HUES6 (cell line): ENCODE results near the gene TGFB1I1.
A peak's percentile ranks its signal among the peaks of the same experiment; 100 is the strongest.
"Not testable (repeated sequence)": the region's sequence is repeated elsewhere in the genome, so short reads cannot be mapped to it uniquely, and the experiment has no call there.

Experiments used
- H3K27ac ChIP-seq: 2 replicates; pipeline ENCODE4 v1.7.0; 2013; ENCODE audit warnings: low read depth, mild to moderate bottlenecking, low read length, inconsistent platforms
- H3K27me3 ChIP-seq: 2 replicates; pipeline ENCODE4 v1.6.1; 2013; ENCODE audit warnings: low read length; ENCODE audit not compliant: control insufficient read depth, insufficient read depth
- H3K36me3 ChIP-seq: 2 replicates; pipeline ENCODE4 v1.6.1; 2013; ENCODE audit warnings: low read length; ENCODE audit not compliant: control insufficient read depth, insufficient read depth
- H3K4me1 ChIP-seq: 2 replicates; pipeline ENCODE4 v1.6.1; 2013; ENCODE audit warnings: low read length; ENCODE audit not compliant: control insufficient read depth, insufficient read depth
- H3K4me3 ChIP-seq: 2 replicates; pipeline ENCODE4 v1.5.1; 2013; ENCODE audit warnings: low read depth, low read length
- H3K9ac ChIP-seq: one replicate; pipeline ENCODE4 v1.6.1; 2013; ENCODE audit warnings: mild to moderate bottlenecking, low read length
- H3K9me3 ChIP-seq: 2 replicates; pipeline ENCODE4 v1.6.1; 2013; ENCODE audit warnings: low read depth, low read length; ENCODE audit not compliant: control insufficient read depth, insufficient read depth

Gene TGFB1I1

DNA sequence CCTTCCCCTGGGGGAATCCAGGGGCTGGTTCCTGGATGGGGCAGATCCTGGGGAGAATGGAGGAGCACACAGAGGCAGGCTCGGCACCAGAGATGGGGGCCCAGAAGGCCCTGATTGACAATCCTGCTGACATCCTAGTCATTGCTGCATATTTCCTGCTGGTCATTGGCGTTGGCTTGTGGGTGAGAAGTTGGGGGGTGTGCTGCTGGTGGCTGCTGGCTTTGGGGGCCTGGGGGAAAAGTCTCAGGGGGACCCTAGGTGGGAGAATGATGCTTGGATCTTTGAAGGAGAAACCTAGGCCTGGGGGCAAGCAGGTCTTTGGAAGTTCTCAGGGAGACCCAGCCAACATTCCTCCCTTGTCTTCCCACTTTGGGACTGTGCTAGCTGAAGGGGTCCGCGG lies 11.1 kb downstream of the TGFB1I1 start, which contains the start of gene SLC5A2:
Gene SLC5A2, plus strand, starts transcription at position 43 of the 400 bp plus-strand sequence. Its CDS starts 14 bp downstream, at position 57.
- Histone ChIP-seq H3K27me3 (peaks cover 87% of the 10 kb centered on the region), H3K36me3 (no peaks in the 10 kb centered on the region), H3K9me3 (no peaks in the 10 kb centered on the region), H3K4me1 (peaks cover 10% of the 10 kb centered on the region), H3K4me3 (no peak within 1 kb of the TSS), H3K9ac (no peak within 1 kb of the TSS), H3K27ac (no peak within 1 kb of the TSS)

GRCh38 chr16:31484048-31484447 lies 12.1 kb downstream of the TGFB1I1 start:
- not testable (repeated sequence) for H3K4me3 ChIP-seq, H3K9ac ChIP-seq, H3K36me3 ChIP-seq, H3K27ac ChIP-seq, H3K9me3 ChIP-seq
- Histone ChIP-seq H3K4me1 (peaks cover 13% of the 10 kb centered on the region), H3K27me3 (peaks cover 91% of the 10 kb centered on the region)

GRCh38 chr16:31484491-31485171 lies 12.7 kb downstream of the TGFB1I1 start:
- Histone ChIP-seq H3K4me1 (peaks cover 13% of the 10 kb centered on the region), H3K4me3 (peak overlapping the region; percentile 8; the same call in 1 of the 2 replicates), H3K27me3 (peaks cover 91% of the 10 kb centered on the region), H3K9ac (no peak overlapping the region), H3K9me3 (no peaks in the 10 kb centered on the region), H3K27ac (no peak overlapping the region), H3K36me3 (peaks cover 2% of the 10 kb centered on the region; the same call in 1 of the 2 replicates)

DNA sequence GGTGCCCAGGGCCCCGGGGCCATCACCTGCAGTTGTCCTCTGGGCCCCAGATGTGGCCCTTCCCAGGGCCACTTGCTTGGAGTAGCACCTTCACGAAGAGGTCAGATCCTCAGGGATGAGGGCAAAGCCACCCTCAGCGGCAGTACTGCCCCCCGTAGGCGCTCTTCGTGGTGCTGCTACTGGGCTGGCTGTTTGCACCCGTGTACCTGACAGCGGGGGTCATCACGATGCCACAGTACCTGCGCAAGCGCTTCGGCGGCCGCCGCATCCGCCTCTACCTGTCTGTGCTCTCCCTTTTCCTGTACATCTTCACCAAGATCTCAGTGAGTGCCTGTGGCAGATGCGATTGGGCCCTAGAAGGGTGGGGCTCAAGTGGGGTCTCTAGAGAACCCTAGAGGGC lies 13.6 kb downstream of the TGFB1I1 start:
- no peak overlapping the region for H3K4me3 ChIP-seq
- peaks cover 13% of the 10 kb centered on the region for H3K4me1 ChIP-seq
- H3K9me3 ChIP-seq: no peaks in the 10 kb centered on the region
- no peak overlapping the region for H3K9ac ChIP-seq
- H3K27ac ChIP-seq: no peak overlapping the region
- peaks cover 7% of the 10 kb centered on the region for H3K36me3 ChIP-seq
- peaks cover 93% of the 10 kb centered on the region for H3K27me3 ChIP-seq

DNA sequence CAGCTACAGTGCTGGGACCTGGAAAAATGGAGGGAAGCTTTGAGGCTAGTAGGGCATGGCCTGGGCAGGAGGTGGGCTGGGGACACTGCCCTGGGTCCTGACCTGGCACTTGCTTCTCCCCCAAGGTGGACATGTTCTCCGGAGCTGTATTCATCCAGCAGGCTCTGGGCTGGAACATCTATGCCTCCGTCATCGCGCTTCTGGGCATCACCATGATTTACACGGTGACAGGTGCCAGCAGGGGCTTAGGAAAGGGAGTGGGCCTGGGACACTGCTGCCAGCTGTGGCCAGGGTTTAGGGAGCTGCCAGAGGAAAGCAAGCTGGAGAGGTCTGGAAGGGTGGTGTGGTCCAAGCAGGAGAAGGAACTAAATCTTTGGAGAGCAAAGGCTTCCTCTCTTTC lies 14.1 kb downstream of the TGFB1I1 start:
- no peaks in the 10 kb centered on the region for H3K9me3 ChIP-seq
- peaks cover 13% of the 10 kb centered on the region for H3K4me1 ChIP-seq
- no peak overlapping the region for H3K4me3 ChIP-seq
- peaks cover 11% of the 10 kb centered on the region for H3K36me3 ChIP-seq
- peaks cover 92% of the 10 kb centered on the region for H3K27me3 ChIP-seq
- no peak overlapping the region for H3K9ac ChIP-seq
- H3K27ac ChIP-seq: no peak overlapping the region

DNA sequence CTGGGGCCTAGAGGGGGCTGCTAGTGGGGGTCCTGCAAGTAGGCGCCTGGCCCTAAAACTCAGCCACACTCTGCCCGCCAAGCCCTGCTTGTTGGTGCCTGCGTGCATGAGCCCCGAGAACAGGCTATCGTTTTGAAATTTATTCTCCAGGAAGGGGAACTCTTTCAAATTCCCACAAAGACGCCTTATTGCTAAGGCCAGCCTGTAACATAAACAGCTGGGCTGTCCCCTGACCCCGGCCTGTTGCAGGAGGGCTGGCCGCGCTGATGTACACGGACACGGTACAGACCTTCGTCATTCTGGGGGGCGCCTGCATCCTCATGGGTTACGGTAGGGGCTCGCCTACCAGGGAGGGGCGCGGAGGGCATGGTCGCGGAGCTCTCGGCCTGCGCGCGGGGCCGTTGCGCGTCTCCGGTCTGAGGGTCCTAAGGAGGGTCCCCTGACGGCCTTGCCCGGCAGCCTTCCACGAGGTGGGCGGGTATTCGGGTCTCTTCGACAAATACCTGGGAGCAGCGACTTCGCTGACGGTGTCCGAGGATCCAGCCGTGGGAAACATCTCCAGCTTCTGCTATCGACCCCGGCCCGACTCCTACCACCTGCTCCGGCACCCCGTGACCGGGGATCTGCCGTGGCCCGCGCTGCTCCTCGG lies 15.2 kb downstream of the TGFB1I1 start:
- no peaks in the 10 kb centered on the region for H3K9me3 ChIP-seq
- peaks cover 13% of the 10 kb centered on the region for H3K4me1 ChIP-seq
- peak overlapping the region; percentile 74 for H3K4me3 ChIP-seq
- peaks cover 18% of the 10 kb centered on the region for H3K36me3 ChIP-seq
- H3K27ac ChIP-seq: no peak overlapping the region
- peaks cover 80% of the 10 kb centered on the region for H3K27me3 ChIP-seq
- H3K9ac ChIP-seq: peak overlapping the region; percentile 21

GRCh38 chr16:31487720-31488467 lies 15.9 kb downstream of the TGFB1I1 start:
- H3K27ac ChIP-seq: no peak overlapping the region
- H3K9ac ChIP-seq: peak overlapping the region; percentile 21
- H3K9me3 ChIP-seq: no peaks in the 10 kb centered on the region
- H3K4me1 ChIP-seq: peaks cover 13% of the 10 kb centered on the region
- peaks cover 24% of the 10 kb centered on the region for H3K36me3 ChIP-seq
- peaks cover 73% of the 10 kb centered on the region for H3K27me3 ChIP-seq
- H3K4me3 ChIP-seq: peak overlapping the region; percentile 74

DNA sequence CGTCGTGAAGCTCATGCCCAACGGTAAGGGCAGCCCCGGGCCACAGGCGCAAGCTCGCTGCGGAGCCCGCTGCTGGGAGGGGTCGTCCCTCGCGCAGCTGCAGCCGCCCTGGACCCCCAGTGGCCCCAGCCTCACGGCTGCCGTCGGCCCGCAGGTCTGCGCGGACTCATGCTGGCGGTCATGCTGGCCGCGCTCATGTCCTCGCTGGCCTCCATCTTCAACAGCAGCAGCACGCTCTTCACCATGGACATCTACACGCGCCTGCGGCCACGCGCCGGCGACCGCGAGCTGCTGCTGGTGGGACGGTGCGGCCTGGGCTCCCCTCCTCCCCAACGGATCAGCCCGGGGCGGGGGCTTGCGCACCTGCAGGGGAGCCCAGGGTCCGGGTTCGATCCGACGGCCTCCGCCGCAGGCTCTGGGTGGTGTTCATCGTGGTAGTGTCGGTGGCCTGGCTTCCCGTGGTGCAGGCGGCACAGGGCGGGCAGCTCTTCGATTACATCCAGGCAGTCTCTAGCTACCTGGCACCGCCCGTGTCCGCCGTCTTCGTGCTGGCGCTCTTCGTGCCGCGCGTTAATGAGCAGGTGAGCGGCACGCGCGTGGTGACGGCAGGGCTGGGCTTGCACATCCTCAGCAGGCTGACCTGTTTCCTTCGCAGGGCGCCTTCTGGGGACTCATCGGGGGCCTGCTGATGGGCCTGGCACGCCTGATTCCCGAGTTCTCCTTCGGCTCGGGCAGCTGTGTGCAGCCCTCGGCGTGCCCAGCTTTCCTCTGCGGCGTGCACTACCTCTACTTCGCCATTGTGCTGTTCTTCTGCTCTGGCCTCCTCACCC lies 16.7 kb downstream of the TGFB1I1 start:
- Histone ChIP-seq H3K4me3 (peak overlapping the region; percentile 74), H3K9ac (no peak overlapping the region), H3K27me3 (peaks cover 68% of the 10 kb centered on the region)

DNA sequence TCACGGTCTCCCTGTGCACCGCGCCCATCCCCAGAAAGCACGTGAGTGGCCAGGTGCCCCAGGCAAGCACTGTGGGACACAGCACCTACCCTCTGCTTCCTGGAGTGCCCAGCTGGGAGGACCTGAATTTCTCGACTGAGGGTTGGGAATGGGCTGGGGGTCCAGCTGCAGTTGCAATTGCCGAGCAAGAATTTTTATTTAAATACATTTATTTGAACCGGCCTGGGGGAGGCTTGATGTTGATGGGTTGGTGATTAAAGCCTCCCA lies 17.3 kb downstream of the TGFB1I1 start:
- H3K27me3 ChIP-seq: peaks cover 65% of the 10 kb centered on the region
- H3K36me3 ChIP-seq: peaks cover 30% of the 10 kb centered on the region
- no peak overlapping the region for H3K4me3 ChIP-seq
- no peak overlapping the region for H3K9ac ChIP-seq
- no peaks in the 10 kb centered on the region for H3K9me3 ChIP-seq
- H3K4me1 ChIP-seq: peaks cover 13% of the 10 kb centered on the region
- H3K27ac ChIP-seq: no peak overlapping the region

More for the DNA sequence above, 16.7 kb downstream of the TGFB1I1 start:
- Histone ChIP-seq H3K9me3 (no peaks in the 10 kb centered on the region), H3K27ac (no peak overlapping the region), H3K36me3 (peaks cover 30% of the 10 kb centered on the region), H3K4me1 (peaks cover 13% of the 10 kb centered on the region)

- Histone ChIP-seq H3K9me3 (no peaks in the 10 kb centered on the region), H3K36me3 (peaks cover 32% of the 10 kb centered on the region), H3K27ac (no peak overlapping the region), H3K9ac (no peak overlapping the region), H3K4me1 (peaks cover 7% of the 10 kb centered on the region), H3K27me3 (peaks cover 59% of the 10 kb centered on the region), H3K4me3 (no peak overlapping the region)
Observed at GRCh38 chr16:31489616-31490584, 17.9 kb downstream of the TGFB1I1 start.
